HepG2 (cell line): Measurements from ENCODE around the gene CUL9.

ENCODE experiments used
- CTCF ChIP-seq: sonication (generic); formaldehyde crosslinking; IDR thresholded peaks from 2 replicates; pipeline ENCODE4 v1.5.0; 2020; ENCODE audit warnings: mild to moderate bottlenecking, missing genetic modification reagents, moderate library complexity
- SIN3A ChIP-seq: IDR thresholded peaks from 2 replicates; pipeline ENCODE4 v1.6.1; 2011; ENCODE audit warnings: low read depth, mild to moderate bottlenecking, control low read depth, low read length, borderline replicate concordance
- ZKSCAN1 ChIP-seq: fragments of 150-350 bp; IDR thresholded peaks from 2 replicates; pipeline ENCODE4 v1.6.1; 2014; ENCODE audit warnings: low read length
- TF ChIP-seq, protein P1 (sequence below): sonication (generic); formaldehyde crosslinking; IDR thresholded peaks from 2 replicates; pipeline ENCODE4 v1.5.0; 2020; ENCODE audit warnings: mild to moderate bottlenecking, low read depth, missing genetic modification reagents, borderline replicate concordance

DNA sequence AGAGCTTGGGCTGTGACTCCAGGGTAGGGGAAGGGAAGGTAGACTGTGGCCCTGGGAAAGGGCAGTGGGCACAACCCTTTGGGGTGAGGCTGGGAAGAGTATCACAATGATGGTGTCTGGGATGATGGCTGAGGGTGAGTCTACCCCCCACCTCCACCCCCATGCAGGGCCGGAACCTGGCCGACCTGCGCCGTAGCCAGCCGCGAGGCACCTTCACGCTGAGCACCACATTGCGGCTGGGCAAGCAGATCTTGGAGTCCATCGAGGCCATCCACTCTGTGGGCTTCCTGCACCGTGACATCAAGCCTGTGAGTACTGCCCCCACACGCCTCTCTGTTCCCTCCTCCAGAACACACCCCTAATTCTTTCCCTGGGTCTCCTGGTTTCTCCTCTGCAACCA lies 71.4 kb downstream of the CUL9 start:
- TF ChIP-seq, protein P1, sequence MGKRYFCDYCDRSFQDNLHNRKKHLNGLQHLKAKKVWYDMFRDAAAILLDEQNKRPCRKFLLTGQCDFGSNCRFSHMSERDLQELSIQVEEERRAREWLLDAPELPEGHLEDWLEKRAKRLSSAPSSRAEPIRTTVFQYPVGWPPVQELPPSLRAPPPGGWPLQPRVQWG (CRISPR knock-in tag) = no peak
- TF ChIP-seq ZKSCAN1 (no peak), SIN3A (no peak), CTCF (no peak)
